NCI-H1417 (cell line): ENCODE results near the gene UBXN10.

Experiments
- DNase-seq, 3 experiments: peaks; one replicate each; lab custom pipeline; 2025; lab: John Stamatoyannopoulos, UW

Gene UBXN10, protein sequence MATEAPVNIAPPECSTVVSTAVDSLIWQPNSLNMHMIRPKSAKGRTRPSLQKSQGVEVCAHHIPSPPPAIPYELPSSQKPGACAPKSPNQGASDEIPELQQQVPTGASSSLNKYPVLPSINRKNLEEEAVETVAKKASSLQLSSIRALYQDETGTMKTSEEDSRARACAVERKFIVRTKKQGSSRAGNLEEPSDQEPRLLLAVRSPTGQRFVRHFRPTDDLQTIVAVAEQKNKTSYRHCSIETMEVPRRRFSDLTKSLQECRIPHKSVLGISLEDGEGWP

DNA sequence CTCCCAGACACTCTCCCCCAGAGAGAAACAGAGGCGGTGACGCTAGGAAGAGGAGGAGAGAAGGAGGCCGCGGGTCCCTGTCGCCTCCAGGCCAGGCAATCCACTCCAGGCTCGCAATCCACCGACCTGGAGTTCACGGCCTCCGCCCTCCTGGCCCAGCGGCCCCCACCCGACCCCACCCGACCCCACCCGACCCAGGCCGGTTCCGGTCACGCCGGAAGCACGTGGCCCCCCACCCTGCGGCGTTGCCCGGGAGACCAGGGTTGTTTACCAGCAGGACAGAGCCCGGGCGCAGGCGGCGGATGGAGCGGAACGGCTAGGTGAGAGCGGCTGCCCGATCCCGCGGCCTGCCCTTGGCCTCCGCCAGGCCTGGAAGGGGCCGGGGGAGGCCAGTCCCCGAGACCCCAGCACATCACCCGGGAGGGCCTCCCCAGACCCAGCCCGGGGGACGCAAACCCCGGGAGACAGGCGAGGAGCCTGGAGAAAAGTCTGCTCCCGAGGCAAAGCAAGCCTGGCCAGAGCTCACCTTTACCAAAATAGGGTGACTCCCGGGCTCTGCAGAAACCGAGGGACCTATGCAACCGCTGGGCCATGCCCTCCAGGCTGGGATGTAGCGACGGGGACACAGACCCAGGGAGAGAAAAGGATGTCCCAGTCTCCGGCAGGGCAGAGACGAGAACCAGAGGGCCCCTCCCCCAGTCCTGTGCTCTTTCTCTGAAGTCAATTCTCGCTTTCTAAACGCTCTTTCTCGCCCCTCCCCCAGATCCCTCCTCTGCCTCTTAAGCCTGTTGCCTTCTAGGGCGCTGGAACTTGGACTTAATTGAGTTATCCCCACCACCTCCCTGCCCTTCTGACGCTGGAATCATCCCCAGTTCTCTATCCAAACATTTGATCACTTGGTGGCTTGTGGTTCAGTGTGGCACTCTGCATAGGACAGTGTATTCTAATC lies at the start of gene UBXN10, which contains the start of gene PLA2G2C:
TSS of gene UBXN10 (plus strand) at position 263 of the 949 bp plus-strand sequence. CDS start 4,466 bp downstream, outside the sequence.
TSS of gene PLA2G2C (minus strand) at position 685 of the 949 bp plus-strand sequence. CDS start 9,155 bp downstream, outside the sequence.
- DNase-seq = peak in 2 of 3 experiments; percentile 69 to 78

DNA sequence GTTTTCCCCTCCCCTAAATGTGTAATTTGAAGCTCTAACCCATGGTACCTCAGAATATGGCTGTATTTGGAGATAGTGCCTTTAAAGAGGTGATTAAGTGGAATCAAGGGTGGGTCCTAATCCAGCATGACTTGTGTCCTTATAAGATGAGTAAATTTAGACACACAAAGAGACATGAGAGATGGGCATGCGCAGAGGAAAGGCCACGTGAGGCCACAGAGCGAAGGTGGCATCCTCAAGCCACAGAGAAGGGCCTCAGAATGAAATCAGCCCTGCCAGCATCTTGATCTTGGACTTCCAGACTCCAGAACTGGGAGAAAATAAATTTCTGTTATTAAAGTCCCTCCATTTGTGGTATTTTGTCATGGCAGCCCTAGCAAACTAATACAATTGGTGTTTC lies 49.6 kb upstream of the UBXN10 start:
- DNase-seq = no peak

DNA sequence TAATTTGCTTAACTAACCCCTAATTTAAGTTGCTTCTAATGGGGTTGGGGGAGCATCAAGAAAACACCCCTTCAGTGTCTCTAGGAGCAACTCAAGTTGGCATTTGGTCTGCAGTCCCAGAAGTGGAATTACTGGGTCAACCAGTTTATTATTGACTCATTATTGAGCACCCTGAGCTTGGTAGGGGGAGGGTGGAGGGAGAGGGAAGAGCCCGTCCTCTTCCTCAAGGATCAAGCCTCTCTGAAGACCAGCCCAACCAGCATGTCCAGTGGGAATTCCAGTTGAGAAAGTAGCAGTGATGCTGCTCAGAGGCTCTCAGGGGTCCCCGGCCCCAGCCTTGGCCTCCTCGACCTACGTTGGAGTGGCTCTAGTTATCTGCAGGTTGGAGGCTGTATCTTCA lies 48.8 kb upstream of the UBXN10 start:
- peak in 1 of 3 experiments; percentile 14 for DNase-seq

DNA sequence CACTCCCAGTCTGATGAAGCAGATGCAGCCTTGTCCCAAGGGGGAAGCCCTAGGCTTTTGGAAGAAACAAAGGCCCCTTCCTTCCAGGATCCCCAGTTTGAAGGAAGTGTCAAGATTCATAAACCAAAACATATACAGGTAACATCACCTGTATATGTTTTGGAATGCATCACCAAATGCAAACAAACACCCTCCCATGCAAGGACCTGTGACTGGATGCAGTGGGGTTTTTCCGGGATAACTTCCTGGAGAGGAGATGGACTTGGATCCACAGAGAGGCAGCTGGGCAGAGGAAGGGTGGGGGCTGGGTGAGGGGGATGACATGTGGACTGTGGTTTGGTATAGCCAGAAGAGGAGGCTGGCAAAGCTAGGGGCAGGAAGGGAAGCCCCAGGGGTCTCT lies 48.3 kb upstream of the UBXN10 start:
- no peak for DNase-seq

DNA sequence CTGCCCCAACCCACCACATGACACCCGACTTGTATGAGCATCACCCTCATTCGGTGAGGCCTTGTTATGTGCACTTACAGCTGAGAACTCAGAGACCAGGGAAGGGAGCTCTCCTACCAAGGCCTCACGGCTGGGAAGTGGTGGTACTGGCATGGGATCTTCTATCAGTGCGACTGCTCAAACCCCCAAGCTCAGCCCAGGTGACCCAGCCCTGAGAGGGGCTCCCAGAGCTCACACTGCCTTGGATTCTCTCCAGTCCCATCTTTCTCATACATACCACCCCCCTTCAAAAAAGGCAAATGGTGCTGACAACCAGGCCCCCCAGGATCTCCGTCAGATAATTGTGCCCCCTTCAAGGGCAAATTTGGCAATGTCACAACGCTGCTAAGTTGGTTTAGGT lies 47.5 kb upstream of the UBXN10 start:
- no peak for DNase-seq

DNA sequence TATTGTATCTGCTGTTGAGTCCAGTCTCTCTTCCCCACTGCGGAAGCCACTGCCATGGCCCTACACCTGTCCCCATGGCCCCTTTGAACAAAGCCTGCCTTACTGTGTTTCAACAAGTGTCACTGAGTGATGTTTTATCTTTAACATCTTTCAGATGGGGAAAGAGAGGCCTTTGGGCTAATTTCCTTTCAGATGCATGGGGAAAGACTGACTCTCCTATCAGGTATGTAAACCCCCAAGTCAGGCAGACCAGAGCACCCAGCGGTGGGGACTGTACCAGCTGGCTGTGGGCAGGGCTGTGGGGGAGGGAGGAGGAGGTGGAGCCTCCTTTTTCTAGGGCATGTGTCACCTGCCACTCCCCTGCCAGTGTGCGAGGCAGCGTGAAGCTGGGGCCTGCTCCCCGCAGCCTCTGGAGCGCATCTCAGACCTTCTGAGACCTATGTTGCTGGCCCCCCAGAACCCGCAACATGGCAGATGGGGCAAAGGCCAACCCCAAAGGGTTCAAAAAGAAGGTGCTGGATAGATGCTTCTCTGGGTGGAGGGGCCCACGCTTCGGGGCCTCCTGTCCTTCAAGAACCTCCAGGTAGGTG lies 46.8 kb upstream of the UBXN10 start, which contains the start of gene PLA2G2F:
TSS of gene PLA2G2F (plus strand) at position 363 of the 590 bp plus-strand sequence. CDS start at position 468, 105 bp downstream.
- no peak for DNase-seq

DNA sequence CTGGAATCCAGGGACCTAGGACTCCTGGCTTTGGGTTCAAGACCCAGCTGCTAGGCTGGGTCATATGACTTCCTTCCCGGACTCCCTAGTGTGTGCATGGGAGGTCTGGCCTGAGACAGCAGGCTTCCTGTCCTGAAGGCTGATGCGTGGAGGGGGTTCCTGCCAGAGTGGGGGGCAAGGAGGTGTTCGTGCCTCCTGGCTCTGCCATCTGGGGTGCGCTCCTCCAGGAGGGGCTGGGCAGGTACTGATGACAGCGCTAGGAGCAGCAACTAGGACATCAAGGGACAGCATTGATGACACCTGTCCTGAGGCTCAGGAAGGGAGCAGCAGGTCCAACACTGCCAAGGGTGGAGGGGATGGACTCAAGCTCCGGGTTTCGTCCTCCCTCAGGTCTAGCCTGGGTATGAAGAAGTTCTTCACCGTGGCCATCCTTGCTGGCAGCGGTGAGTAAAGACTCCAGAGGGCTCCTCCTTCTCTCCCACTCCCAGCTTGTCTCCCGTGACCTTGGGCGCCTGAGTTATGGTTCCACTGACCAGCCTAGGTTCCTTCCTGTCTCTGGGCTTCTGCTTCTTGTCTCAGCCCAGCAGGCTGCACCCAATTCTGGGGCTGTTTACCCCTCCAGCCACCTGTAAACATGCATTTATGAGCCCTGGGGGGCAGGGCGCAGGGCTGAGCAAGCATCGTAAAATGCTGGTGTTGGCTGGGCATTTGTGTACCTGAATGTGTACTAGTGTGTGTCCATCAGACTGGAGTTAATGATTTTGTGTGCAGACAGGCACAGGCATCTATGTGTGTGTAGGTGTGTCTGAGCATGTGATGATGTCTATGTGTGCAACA lies 45.9 kb upstream of the UBXN10 start:
- no peak for DNase-seq

DNA sequence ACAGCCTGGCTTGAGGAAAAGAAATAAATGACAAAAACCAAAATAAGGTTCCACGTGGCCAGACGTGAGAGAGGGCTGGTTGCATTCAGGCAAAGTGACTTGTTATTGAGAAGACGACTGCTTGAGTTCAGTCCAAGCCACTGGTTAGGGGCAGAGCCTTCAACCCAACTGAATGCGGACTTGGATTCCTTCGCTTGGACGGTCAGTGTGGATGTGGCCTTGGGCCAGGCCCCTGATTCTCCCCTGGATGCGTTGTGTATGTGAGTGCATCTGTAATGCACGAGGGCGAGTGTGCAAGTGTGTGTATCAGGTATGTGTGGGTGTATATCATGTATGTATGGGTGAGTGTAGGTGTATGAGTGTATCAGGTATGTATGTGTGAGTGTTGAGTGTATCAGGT lies 44.9 kb upstream of the UBXN10 start:
- no peak for DNase-seq

DNA sequence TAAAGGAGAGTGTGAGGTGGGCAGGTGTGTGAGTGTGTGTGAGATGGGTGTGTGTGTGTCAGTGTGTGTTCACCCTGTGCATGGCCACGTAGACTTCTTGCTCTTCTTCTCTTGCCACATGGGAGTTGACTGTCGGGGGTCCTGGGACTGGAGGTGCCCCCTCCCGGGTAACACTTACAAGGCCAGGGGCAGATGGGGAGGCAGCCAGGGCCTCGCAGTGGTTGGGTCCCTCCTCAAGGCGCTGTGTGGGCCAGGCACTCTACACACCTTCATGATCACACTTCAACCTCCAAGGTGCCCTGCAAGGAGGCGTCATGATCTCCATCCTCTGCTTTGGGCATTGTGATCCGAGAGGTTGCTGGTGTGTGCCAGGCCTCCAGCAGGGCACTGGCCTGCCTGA lies 44.4 kb upstream of the UBXN10 start:
- no peak for DNase-seq

DNA sequence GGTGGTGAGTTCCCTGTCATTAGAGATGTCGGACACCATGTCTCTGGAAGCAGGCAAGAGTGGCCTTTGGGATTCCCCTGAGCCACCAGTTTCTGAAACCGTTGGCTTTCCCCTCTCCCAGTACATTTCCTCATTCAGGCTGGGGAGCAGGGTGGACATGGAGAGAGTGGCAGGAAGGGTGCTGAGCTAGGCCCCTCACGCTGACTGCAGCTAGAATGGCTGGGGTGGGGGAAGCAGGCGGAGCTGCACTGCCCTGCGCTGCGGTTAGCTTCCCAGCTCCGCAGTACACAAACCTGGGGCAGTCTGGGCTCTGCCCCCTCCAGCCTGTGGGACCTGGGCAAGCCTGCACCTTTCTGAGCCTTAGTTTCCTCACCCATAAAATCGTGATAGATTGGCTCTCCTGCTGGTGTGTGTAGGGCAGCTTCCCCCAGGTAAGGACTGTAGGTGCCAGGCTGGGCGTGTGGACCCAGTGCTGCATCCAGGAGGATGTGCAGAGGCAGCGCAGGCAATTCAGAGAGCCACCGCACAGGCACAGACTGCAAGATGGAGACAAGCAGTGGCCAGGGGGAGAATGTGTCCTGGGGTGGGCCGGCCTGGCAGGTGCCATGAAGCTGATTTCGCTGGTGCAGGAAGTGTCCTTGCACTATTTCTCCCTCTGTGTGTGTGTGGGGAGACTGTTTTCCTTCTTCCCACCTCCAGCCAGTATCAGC lies 43.7 kb upstream of the UBXN10 start:
- DNase-seq = no peak

DNA sequence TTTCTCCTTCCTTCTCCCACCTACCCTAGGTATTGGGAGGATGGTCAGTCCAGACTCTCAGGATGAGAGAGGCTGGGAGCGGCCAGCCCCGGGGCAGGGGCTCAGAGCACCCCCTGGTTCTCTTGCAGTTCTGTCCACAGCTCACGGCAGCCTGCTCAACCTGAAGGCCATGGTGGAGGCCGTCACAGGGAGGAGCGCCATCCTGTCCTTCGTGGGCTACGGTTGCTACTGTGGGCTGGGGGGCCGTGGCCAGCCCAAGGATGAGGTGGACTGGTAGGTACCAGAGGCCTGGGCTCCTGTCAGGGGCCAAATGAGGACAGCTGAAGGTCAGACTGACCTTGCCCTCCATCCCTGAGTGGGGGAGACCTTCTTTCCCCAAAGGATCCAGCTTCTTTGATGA lies 42.6 kb upstream of the UBXN10 start:
- no peak for DNase-seq

DNA sequence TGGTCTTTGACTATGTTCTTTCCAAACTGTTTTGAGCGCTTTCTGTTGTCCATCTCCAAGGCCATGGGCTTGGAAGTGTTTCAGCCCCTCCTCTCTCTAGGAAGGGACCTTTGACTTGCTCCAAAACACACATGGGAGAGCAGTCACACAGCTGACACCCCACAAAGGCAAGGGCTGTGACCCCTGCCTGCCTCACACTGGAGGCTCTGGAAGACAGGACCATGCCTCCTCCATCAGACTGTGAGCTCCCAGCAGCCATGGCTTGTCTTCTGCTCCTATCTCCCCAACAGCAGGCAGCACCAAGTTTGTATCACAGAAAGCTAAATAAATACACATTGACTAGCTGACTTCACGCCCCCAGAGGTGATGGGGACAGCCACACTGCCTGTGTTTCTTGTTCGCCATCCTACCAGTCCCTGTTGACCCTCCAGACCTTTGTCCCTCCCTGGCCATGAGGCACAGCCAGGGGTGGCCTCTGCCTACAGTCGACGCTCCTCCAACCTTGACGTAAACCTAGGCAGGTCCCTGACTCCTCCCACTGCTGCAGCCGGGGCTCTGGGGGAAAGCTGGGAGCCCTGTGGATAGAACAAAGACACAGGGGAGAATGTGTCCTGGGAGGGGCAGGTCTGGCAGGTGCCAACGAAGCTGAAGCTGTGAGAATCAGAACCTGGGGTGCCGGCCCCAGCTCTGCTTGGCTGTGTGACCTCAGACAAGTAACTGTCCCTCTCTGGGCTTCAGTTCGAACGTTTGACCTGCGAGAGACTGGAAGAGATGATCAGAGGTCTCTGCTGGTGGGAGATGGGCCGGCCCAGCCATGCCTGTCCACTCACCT lies 41.9 kb upstream of the UBXN10 start:
- no peak for DNase-seq

DNA sequence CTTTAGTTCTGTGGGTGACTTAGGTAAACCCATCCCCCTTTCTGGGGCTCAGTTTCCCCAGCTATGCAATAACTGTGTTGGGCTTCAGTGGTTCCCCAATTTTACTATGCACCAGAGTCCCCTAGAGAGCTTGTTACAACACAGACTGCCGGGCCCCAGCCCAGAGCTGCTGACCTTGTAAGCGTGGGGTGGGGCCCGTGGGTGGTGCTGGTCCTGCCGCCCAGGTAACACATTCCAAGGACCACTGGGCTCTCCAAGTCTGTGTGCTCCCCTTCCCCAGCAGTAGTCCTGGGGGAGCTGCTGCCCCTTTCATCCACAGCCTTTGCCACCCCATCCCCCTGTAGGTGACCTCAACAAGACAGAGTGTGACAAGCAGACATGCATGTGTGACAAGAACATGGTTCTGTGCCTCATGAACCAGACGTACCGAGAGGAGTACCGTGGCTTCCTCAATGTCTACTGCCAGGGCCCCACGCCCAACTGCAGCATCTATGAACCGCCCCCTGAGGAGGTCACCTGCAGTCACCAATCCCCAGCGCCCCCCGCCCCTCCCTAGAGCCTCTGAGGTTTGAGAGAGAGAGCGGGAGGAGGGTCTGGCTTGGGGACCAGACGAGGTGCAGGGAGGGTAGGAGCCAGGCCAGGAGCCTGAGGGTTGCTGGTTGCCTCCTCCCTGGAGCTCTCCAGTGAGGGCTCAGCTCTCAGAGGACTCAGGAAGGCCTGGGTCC lies 37.9 kb upstream of the UBXN10 start:
- DNase-seq = no peak

DNA sequence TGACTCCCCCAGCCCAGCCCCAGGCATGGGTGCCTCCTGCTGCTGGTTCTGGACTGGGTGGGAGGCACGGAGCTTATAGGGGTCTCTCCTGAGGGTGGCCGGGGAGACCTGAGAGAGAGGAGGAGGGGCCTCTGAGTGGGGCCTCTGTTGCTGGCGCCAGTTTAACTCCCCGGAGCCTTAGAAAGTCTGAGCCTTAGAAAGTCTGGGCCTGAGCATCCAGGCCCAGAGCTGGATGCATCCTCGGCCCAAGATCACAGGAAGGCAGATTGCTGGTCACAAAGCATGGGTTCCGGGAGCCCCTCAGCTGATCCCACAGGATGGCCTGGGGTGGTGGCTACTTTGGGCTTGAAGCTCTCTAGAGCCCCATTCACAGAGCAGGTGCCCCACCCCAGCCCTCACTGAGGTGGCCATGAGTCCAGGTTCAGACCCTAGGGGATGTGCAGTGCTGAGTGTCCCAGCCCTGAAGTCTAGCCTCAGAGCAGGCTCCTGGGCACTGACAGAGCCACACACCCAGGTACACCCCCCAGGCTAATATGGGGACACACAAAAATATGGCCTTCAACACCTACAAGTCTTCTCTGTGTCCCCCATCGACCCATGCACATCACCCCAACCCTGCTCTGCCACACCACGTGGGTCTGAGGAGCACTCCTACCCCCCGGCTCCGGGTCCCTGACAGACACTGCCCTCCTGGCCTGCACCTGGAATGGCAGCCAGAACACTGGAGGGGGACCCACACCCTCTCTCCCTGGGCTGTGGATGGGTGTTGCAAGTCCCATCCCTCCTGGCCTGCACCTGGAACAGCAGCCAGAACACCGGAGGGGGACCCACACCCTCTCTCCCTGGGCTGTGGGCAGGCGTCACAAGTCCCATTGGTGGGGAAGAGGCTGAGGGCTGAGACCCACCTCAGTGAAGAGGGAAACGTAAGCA lies 37.1 kb upstream of the UBXN10 start:
- no peak for DNase-seq

DNA sequence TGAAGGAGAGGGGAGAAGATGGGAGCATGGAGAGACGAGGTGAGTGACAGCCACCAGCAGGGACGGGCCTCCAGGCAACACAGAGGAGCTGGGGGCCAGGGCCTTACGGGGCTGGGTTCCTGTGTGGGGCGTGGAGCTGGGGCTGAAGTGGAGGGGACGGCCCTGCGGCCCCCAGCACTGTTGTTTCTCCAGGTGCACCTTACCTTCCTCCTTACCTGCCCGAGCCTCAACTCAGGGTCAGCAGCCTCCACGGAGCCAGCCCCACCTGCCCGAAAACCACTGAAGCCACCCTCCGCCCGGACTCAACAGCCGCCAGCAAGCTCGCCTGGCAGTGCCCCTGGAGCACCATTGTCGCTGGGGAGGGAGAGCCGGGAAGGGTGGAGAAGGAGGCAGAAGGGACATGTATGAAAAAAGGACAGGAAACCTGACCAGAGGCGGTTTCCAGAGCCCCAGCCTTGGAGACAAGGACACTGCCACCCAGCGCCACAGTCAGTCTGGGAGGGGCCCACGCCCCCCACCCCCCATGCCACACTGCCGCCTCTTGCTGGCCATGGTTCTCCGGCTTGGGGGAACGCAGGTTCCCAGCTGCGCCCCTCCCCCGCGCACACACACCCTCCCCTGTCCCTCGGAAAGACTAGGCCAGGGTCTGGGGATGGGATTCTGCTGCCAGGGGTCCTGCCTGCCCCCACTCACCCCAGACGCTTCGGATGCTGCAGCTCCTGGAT lies 36.1 kb upstream of the UBXN10 start:
- DNase-seq = no peak

DNA sequence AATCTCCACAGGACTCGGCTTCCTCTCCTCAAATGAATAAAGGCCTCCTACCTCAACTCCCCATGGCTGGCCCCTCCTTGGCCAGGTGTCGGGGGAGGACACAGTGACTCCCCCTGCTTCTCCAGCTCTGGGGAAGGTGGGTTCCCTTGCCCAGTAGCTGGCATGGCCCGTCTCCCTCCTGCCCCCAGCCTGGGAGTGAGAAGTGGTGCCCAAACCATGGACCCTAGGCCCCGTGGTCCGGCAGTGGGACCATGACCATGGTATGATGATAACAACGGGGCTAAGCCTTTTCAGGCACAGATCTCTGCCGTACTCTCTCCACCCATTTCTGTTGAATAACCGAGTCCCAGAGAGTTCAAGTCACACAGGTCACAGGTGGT lies 35.6 kb upstream of the UBXN10 start:
- DNase-seq = no peak

DNA sequence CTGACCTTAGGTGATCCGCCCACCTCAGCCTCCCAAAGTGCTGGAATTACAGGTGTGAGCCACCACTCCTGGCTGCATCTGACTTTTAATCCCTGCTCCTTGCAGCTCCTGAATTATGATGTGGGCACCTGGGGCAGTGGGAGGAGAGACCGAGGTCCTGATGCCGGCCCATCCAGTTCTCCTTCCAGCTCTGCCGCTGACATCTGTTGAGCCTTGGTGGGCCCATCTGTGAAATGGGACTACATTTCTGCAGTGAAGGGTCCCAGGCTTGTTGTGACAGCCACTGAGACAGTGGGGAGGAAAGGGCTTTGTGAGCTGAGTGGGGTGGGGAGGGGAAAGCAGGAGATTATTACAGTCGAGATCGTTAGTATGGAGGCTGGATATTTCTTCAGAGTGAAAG lies 34.9 kb upstream of the UBXN10 start:
- no peak for DNase-seq
